ACHN (cell line): ENCODE data around the gene ACTA1.
A peak's percentile ranks its signal among the peaks of the same experiment; 100 is the strongest.
"Not testable (repeated sequence)": the region's sequence is repeated elsewhere in the genome, so short reads cannot be mapped to it uniquely, and the experiment has no call there.

Experiments
- DNase-seq: peaks from one replicate; pipeline ENCODE4 v3.0.0-alpha.2; 2015
- in situ Hi-C: cut with HindIII; loops from 2 replicates; pipeline ENCODE4 v1.10.0; 2017; ENCODE audit warnings: low sequenced_read_pairs, low pct_ligation_motif_present, low pct_unique_long_range_greater_than_20kb

Gene ACTA1

DNA sequence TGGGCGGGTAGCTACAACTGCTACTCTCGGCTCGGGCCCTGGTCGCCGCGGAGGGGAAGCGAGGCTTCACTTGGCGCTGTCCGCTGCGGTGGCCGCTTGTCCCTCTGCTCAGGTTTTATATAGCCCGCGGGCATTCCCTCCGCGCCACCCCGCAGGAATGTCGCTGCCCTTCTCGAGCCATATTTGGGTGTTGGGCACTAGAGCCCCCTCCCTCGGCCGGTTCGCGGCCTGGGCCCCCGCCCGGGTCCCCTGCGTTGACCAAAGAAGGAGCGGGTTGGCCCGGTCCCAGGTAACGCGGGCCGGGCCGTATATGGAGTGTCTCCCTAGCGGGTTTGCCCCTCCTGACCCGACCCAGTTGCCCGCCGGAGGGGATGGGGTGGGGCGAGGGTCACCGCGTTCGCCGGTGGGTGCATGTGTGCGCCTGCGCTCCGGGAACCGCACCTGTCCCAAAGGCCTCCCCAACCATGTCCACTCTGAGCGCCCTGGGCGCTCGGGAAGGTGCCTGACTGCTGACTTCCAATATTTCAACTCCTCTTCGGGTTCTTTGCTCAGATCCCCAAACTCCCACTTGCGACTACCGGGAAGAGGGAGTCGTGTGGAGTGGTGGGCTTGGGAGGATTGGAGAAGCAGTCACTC lies at the start of gene ACTA1:
TSS of gene ACTA1 (minus strand) at position 90 of the 636 bp plus-strand sequence. CDS start 979 bp downstream, outside the sequence.
- no peak for DNase-seq
- in situ Hi-C loops = no loop called here

DNA sequence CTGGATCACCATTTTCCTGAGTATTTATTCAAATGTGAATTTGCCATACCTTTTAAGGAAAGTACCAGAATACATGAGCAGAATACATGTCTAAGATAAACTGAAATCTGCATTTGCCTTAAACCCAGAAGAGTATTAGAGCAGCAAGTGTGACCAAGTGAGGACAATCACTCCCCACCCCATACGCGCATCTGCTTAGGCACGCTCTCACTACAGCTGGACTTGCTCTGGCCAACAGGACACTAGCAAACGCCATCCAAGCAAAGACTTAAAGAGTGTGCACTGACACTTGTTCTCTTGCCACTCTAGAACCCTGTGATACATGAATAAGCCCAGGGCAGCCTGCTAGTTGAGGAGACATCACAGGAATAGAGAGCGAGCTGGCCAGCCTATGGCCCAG lies 48.6 kb upstream of the ACTA1 start:
- in situ Hi-C loops = no loop called here
- no peak for DNase-seq

DNA sequence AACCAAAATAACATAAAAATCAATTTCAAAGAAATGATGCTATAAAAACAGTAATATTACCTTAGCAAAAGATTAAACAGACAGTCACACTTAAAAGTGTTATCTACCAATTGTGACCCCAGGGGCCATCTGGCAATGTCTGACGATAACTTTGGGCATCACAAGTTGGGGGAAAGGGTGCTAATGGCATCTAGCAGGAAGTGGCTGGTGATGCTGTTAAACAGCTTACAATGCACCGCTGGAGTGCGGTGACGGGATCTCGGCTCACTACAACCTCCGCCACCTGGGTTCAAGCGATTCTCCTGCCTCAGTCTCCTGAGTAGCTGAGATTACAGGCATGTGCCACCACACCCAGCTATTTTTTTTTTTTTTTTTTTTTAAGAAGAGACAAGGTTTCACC lies 46.6 kb upstream of the ACTA1 start:
- in situ Hi-C loops = no loop called here

DNA sequence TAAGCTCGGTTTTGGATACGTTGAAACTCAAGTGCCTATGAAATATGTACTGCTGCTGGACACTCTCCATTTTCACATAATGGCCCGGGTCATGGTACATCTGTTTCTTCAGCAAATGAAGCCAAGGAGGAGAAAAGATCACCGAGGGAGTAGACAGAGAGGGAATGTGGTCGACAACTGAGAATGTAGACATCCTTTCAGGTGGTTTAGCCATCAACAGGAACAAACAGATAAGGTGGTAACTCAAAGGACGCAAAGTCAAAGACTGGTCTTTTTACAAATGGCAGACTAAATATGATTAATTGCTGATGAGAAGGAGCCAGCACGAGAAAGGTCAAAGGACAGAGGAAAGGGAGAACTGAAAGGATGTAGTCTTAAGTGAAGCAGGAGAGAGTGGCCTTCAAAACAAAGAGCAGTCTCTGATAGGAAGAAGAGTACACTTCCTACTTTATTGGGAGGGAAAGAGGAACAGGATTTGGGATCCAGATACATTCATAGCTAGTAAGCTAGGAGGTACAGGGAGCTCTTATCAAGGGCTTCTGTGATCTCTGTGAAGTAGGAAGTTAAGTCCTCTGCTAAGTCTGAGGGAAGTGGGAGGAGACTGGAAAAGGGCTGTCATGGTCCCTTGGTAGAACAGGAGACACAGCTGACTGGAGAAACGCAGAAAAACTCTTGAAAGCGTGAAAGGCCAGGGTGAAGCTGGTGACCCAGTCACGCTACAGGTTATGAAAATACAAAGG lies 45.9 kb upstream of the ACTA1 start:
- in situ Hi-C loops = no loop called here
- no peak for DNase-seq

More for the DNA sequence above, 46.6 kb upstream of the ACTA1 start:
- DNase-seq = no peak

DNA sequence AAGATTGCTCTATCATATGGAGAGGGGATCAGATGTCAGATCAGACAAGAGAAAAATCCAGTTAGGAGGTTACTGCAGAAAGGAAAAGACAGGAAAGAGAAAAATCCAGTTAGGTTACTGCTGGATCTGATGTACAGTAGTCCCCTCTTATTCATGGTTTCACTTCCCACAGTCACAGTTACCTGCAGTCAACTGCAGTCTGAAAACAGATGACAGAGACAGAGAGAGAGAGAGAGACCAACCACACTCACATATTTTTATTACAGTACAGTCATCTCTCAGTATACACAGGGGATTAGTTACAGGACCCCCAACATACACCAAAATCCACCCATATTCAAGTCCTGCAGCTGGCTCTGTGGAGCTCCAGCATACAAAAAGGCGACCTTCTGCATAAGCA lies 45.0 kb upstream of the ACTA1 start:
- in situ Hi-C loops = no loop called here
- no peak for DNase-seq

DNA sequence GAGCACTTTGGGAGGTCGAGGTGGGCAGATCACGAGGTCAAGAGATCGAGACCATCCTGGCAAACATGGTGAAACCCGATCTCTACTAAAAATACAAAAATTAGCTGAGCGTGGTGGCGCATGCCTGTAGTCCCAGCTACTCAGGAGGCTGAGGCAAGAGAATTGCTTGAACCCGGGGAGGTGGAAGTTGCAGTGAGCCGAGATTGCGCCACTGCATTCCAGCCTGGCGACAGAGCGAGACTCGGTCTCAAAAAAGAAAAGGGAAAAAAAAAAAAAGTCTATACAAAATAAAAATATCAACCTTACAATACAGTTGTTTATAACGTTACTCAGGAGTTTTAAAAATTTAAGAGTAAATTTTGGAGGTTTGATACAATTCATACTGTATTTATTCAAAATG lies 42.0 kb upstream of the ACTA1 start:
- in situ Hi-C loops, DNase-seq: not testable (repeated sequence)

DNA sequence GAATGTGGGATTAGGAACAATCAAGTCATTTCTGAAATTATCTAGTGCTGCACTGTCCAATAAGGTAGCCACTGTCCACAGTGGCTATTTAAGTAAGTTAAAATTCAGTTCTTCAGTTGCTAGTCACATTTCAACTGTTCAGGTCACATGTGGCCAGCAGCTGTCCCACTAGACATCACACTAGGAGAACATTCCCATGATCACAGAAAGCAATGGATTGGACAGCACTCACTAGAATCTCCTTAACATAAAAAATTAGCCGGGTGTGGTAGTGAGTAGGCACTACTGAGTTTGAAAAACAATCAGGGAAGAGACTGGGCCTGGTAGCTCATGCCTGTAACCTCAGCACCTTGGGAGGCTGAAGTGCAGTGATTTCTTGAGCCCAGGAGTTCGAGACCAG lies 40.6 kb upstream of the ACTA1 start:
- in situ Hi-C loops = no loop called here
- DNase-seq = no peak

DNA sequence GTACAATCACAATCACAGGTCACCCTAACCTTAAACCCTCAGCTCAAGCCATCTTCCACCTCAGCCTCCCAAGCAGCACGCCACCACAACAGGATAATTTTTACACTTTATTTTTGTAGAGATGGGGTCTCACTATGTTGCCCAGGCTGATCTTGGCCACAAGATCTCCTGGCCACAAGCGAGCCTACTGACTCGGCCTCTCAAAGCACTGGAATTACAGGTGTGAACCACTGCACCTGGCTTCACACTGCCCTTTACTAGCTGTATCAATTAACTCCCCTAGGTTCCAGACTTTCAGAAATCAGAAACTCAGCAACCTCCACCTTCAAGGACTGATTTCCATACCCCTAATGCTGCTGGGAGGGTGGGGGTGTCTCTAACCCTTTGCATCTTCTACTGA lies 37.3 kb upstream of the ACTA1 start:
- in situ Hi-C loops = no loop called here
- no peak for DNase-seq

DNA sequence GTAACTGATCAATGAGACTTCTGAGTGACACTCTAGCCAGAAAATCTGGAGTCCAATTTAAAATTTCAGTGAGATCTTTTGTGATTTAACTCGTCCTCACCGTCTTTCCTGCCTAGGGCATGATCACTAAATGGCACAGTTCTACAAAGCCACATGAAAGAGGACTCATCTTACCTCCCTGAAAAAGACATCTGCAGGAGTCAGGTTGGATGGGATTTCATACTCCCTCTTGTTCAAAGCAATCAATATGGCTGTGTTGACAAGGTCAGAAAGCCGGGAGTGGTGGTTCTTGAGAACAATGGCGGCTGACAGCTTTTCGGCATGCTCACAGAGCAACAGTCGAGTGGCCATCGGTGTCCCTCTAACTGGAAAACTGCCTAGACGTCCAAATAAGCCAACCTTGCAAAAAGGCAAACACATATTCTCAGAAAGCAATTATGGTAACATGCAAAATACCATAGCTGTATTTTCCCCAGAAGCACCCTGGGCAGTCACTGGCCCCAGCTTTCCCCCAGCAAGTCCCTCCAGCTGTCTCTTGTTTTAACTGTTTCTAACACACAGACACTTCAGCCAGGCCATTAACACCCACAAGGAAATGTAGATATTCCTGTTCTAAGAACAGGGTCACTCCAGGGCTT lies 36.6 kb upstream of the ACTA1 start:
- DNase-seq = no peak
- in situ Hi-C loops = no loop called here

DNA sequence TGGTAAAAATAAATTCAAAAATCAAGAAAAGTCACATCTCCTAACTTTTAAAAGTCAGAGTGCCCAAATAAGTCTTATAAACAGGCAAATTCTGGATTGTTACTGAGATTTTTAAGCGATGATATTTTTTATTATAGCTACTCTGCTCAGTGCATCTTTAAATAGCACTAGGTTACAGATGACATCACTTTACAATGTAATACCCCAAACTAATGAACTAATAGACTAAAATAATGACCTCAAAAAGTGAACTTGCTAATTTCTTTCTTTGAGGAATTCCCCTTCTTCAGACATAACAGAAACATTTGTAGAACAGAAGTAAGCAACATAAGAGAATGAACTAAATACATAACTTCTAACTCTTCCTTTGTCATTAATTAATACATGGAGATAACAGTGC lies 33.0 kb upstream of the ACTA1 start:
- no peak for DNase-seq
- in situ Hi-C loops = no loop called here

DNA sequence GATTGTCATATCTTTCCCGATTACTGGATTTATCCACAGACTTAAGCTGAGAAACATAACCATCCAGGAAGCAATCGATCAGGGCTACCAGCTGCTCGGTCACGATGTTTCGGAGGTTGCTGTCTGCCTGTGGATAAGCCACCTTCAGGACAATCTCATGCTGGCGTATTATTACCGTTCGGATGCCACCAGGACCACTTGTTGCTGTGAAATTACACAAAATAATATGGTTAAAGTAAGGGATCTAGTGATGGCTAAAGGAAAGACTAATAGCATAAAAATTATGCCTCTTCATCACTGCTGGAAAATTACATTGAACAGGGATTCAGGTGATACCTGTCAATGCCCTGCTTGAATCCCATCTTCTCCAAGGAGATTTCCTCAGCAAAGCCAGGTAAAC lies 30.8 kb upstream of the ACTA1 start:
- in situ Hi-C loops = no loop called here
- no peak for DNase-seq

DNA sequence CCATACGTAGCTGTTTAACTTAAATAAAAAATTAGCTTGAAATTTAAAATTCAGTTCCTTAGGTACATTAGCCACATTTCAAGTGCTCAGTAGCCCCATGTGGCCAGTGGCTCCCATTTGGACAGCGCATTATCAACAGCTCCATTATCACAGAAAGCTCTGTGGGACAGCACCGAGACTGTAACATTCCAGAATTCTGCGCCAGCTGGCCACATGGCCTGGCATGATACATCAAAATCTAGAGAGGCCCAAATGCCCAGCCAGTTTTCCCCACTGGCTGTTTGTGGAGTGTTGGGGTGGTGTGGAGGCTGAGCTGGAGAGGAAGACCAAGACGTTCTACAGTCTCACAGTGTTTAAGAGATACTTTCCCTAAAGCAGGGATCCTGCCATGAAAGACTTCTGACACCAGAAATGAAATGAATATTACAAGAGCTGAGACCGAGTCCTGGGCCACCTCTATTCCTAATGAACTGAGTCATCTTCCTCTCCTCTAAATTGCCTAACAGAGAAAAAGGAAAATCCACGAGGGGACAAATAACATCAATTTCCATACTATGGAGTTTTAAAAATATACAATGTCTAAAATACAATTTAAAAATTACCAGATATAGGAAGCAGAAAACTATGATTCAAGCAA lies 27.3 kb upstream of the ACTA1 start:
- in situ Hi-C loops = no loop called here
- no peak for DNase-seq

DNA sequence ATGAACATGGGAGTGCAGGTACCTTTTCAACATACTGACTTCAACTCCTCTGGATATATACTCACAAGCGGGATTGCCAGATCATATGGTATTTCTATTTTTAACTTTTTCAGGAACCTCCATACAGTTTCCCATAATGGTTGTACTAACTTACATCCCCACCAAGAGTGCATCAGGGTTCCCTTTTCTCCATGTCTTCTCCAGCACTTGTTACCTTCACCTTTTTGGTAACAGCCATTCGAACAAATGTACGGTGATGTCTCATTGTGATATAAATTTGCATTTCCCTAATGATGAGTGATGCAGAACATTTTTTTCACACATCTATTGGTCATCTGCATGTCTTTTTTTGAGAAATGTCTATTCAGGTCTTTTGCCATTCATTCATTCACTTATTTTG lies 25.9 kb upstream of the ACTA1 start:
- in situ Hi-C loops = no loop called here
- no peak for DNase-seq

DNA sequence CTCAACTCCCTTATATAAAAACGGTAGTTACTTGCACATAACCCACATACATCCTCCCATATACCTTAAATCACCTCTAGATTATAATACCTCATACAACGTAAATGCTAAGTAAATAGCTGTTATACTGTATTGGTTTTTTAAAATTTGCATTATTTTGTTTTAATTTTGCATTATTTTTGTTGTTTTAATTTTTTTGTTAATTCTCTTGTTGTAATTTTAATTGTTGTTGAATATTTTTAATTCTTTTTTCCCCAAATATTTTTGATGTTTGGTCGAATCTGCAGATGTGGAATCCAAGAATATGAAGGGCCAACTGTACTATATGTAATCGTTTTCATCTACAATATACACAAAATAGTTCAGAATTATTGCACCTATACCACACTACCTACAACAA lies 23.5 kb upstream of the ACTA1 start:
- DNase-seq = no peak
- in situ Hi-C loops = no loop called here

DNA sequence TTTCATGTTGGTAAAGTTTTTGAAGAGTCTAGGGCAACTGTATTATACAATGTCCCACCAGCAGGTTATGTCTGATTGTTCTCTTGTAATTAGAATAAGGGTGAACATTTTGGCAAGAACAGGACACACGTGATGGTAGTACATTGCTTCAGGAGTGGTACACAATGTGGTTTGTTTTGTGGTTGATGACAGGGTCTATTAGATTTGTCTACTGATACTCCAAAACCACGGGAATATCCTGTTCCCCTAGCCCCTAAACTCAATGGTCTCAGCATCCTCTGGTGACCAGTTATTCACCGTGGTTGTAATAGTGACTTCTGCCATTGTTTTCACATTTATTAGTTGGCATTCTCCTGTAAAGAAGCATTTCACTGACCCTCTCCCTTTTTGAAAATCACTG lies 22.1 kb upstream of the ACTA1 start:
- in situ Hi-C loops = no loop called here
- DNase-seq = no peak

DNA sequence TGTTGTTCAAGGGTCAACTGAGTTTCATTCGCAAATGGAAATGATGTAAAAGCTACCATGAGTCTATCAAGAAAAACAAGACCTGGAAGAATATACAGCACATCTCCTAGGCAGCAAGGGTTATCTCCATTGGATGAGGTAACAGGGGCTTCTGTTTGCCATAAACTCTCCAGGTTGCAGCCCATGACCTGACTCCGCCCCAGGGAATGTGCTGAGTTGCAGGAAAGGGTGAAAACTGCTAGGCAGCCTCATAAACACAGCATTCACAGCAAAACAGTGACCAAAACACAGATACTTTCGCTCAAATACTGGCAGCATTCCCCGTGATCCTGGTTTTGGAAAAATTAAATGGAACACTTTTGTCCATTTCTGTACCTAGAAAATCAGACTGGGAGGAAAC lies 20.2 kb upstream of the ACTA1 start:
- in situ Hi-C loops = no loop called here
- DNase-seq = no peak

DNA sequence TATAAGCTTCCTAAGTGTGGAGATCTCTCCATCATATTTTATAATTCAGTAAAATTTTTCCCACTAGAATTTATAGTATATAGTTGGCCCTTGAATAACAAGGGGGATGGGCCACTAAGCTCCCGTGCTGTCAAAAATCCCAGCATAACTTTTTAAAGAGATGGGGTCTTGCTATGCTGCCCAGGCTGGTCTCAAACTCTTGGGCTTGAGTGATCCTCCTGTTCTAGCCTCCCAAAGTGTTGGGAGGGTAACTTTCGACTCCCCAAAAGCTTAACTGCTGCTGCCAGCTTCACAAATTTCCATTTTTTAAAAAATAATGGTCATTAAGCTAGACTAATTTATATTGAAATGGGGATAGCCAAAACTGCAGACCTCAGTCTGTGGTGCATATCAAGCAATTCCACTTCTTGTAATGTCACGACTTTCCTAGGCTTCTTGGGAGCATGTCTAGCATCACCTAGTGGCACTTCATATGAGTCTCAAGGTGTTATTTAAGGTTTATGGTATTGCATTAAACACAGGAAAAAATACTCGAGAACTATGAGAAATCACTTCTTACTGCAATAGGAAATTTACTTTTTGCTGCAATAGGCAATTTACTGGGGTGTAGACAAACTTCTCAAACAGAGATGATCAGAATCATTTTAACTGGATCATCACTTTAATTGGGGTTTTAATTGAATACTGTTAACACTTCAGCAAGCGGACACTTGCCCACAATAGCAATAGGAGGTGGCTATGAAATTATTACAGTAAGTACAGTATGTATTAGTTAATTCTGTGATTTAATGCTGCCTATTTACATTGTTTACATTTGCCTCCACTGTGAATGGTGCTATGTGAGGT lies 19.3 kb upstream of the ACTA1 start:
- in situ Hi-C loops = no loop called here
- DNase-seq = peak; percentile 39

DNA sequence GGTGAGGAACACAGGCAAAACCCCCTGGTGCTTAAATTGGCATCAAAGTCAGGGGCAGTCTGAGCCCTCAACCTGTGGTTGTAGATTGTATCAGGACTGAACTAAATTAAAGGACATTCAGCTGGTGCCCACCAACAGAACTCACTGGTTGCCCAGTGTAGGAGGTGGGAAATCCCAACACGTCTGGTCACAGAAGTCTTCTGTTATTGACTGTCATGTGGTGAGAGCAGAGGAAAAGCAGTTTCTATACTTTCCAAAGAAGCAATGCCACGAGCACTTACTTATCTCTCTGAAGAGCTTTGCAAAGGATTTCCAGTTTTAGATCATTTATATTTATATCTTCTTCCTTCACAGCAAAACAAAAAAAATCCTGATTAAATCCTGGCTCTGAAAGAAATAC lies 15.0 kb upstream of the ACTA1 start:
- DNase-seq = no peak
- in situ Hi-C loops = no loop called here

DNA sequence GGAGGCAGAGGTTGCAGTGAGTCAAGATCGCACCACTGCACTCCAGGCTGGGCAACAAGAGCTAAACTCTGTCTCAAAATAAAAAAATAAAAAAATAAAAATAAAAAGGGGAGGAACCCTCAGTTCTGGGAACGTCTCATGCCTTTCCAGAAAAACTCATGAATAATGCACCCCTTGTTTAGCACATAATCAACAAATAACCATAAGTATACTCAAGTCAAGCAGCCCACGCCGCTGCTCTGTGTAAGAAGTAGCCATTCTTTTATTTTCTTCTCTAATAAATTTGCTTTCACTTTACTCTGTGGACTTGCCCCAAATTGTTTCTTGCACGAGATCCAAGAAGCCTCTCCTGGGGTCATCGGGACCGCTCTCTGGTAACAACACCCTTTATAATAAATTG lies 14.5 kb upstream of the ACTA1 start:
- in situ Hi-C loops = no loop called here
- no peak for DNase-seq
